ENCODE data around the gene GSTM2.
"Not testable (repeated sequence)": the region's sequence is repeated elsewhere in the genome, so short reads cannot be mapped to it uniquely, and the experiment has no call there.

The GSTM2 gene

DNA sequence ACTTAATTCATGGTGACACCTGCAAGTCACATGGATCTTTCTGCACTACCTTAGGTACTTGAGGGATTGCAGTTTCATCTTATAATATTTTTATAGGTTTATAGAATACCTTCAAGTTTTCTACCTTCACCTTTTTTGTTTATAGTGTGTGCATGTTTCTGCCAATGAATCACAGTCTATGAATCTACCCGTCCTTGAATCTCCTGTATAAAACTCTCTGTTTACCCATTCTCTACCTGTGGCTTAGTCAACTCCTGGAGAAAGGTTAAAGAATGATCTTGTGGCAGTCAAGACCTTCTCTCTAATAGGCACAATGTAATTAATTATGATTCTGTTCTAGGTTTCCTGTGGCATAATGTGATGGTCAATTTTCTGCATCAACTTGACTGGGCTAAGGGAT, 3.2 kb upstream of the GSTM2 start:
- Mint-ChIP-seq H3K27me3 (ENCODE audit: low read depth) (no peaks in the 10 kb centered on the region), H3K4me3 (no peak overlapping the region), H3K4me1 (peaks cover 21% of the 10 kb centered on the region), H3K9me3 (no peaks in the 10 kb centered on the region), H3K27ac (no peak overlapping the region), H3K36me3 (ENCODE audit: low read depth) (peaks cover 24% of the 10 kb centered on the region)
- no peak for TF ChIP-seq CTCF (IDR thresholded peaks at IDR 0.05; ENCODE audit: unreplicated experiment in 3 of 3)

DNA sequence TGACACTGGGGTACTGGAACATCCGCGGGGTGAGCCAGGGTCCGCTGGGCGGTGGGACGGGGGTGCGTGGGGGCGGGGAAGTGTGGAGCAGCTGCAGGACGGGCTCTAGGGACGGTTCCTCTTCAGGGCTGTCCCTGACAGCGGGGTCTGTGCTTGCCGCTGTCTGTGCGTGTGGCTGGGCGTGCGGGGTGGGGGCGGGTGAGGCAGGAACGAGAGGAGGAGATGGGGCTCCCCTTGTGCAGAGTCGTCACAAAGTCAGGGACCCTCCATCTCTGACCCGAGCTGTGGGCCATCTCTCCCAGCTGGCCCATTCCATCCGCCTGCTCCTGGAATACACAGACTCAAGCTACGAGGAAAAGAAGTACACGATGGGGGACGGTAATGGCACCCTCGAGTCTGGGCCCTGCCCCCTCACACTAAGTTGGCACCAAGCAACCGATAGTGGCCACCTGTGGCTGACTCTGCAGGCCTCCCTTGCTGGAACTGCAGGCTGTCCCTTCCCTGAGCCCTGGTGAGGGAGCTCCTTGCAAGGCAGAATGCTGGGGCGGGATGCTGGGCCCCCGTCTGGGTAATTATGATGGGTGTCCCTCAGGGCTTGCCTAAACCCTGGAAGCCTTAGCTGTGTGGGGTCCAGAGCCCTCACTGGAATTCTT, 392 bp downstream of the GSTM2 start:
- TF ChIP-seq CTCF (IDR thresholded peaks at IDR 0.05; ENCODE audit: unreplicated experiment in 3 of 3): no peak
- Mint-ChIP-seq H3K4me1 (peaks cover 15% of the 10 kb centered on the region), H3K36me3 (ENCODE audit: low read depth) (peaks cover 28% of the 10 kb centered on the region), H3K4me3 (peak overlapping the region; percentile 91 to 93 (median 91)), H3K27me3 (ENCODE audit: low read depth) (no peaks in the 10 kb centered on the region), H3K9me3 (no peaks in the 10 kb centered on the region), H3K27ac (peak overlapping the region; percentile 79 to 86 (median 82))

DNA sequence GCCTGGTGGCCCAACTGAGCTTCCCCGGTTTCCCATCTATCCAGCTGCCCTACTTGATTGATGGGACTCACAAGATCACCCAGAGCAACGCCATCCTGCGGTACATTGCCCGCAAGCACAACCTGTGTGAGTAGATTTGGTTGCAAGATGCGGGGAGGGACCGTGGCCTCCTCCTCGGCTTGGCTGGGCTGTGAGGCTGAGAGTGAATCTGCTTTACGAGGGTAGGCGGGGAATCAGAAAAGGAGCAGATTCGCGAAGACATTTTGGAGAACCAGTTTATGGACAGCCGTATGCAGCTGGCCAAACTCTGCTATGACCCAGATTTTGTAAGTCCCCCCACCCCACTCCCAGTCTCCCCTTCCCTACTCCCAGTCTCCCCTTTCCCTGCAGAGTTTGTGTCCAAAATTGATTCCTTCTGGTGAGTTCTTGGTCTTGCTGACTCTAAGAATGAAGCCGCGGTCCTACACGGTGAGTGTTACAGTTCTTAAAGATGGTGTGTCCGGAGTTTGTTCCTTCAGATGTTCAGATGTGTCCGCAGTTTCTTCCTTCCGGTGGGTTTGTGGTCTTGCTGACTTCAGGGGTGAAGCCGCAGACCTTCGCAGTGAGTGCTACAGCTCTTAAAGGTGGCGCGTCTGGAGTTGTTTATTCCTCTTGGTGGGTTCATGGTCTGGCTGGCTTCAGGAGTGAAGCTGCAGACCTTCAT, 1.5 kb downstream of the GSTM2 start:
- Mint-ChIP-seq H3K4me1 (peaks cover 15% of the 10 kb centered on the region), H3K9me3 (no peaks in the 10 kb centered on the region), H3K4me3 (peak overlapping the region; percentile 68 to 82 (median 82)), H3K36me3 (ENCODE audit: low read depth) (peaks cover 33% of the 10 kb centered on the region), H3K27me3 (ENCODE audit: low read depth) (no peaks in the 10 kb centered on the region), H3K27ac (peak overlapping the region in 2 of 3 experiments; percentile 31 to 33)
- no peak for TF ChIP-seq CTCF (IDR thresholded peaks at IDR 0.05; ENCODE audit: unreplicated experiment in 3 of 3)

DNA sequence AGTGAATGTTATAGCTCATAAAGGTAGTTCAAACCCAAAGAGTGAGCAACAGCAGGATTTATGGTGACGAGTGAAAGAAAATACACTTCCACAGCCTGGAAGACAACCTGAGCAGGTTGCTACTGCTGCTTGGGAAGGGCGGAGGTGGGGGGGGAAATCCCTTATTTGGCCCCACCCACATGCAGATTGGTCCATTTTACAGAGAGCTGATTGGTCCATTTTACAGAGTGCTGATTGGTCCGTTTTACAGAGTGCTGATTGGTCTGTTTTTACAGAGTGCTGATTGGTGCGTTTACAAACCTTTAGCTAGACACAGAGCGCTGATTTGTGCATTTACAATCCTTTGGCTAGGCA, 2.1 kb downstream of the GSTM2 start:
- H3K27me3 Mint-ChIP-seq (ENCODE audit: low read depth); H3K9me3 Mint-ChIP-seq: not testable (repeated sequence)
- peaks cover 15% of the 10 kb centered on the region for H3K4me1 Mint-ChIP-seq
- peak overlapping the region; percentile 68 to 82 (median 82) for H3K4me3 Mint-ChIP-seq
- peaks cover 33% of the 10 kb centered on the region for H3K36me3 Mint-ChIP-seq (ENCODE audit: low read depth)
- peak overlapping the region in 1 of 3 experiments; percentile 31 for H3K27ac Mint-ChIP-seq

- Mint-ChIP-seq H3K36me3 (ENCODE audit: low read depth) (peaks cover 31% of the 10 kb centered on the region), H3K27ac (no peak overlapping the region), H3K9me3 (no peaks in the 10 kb centered on the region), H3K4me1 (peaks cover 15% of the 10 kb centered on the region), H3K4me3 (peak overlapping the region in 2 of 3 experiments; percentile 36 to 64), H3K27me3 (ENCODE audit: low read depth) (no peaks in the 10 kb centered on the region)
- TF ChIP-seq CTCF (IDR thresholded peaks at IDR 0.05; ENCODE audit: unreplicated experiment in 3 of 3): no peak
Observed at GRCh38 chr1:109671067-109671466, 3.2 kb downstream of the GSTM2 start.

DNA sequence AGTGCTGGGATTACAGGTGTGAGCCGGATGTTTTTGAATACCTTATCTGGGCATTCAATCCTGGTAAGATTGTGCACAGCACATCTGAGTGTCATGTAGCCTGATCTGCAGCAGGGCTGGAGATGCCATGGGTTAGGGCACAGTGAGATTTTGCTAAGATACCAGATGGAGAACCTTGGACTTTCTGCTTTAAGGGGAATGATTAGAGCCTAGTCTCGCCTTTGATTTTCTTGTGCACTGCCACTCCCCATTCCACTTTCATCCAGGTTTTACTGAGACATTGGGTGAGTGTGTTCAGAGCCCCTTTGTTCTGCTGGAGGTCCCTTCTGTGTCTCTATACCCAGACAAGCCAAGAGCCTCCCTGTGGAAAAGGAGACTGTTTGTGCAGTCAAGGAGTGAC, 6.0 kb downstream of the GSTM2 start:
- H3K27ac Mint-ChIP-seq; H3K27me3 Mint-ChIP-seq (ENCODE audit: low read depth); H3K9me3 Mint-ChIP-seq; H3K4me3 Mint-ChIP-seq: not testable (repeated sequence)
- peaks cover 14% of the 10 kb centered on the region for H3K4me1 Mint-ChIP-seq
- peaks cover 35% of the 10 kb centered on the region for H3K36me3 Mint-ChIP-seq (ENCODE audit: low read depth)

GRCh38 chr1:109676683-109677381, 9.0 kb downstream of the GSTM2 start:
- H3K4me1 Mint-ChIP-seq; H3K27me3 Mint-ChIP-seq (ENCODE audit: low read depth); H3K27ac Mint-ChIP-seq; H3K9me3 Mint-ChIP-seq; H3K4me3 Mint-ChIP-seq: not testable (repeated sequence)
- peaks cover 17% of the 10 kb centered on the region for H3K36me3 Mint-ChIP-seq (ENCODE audit: low read depth)

Data from nephron (organoid).